Activated CD4-positive, alpha-beta T cell treated with anti-CD3 and anti-CD28 coated beads, Interleukin-2, Interleukin-4, amounts not matched to agents 100 ng/mL and 50 ng/mL, durations not matched to agents 16 hours and 8 hours (primary cell): ENCODE results near the gene CDC25A.
A peak's percentile ranks its signal among the peaks of the same experiment; 100 is the strongest.
"Not testable (repeated sequence)": the region's sequence is repeated elsewhere in the genome, so short reads cannot be mapped to it uniquely, and the experiment has no call there.

Source experiments
- DNase-seq: peaks from one replicate; pipeline ENCODE4 v3.0.0-alpha.2; 2020; ENCODE audit warnings: low spot score

Gene CDC25A

DNA sequence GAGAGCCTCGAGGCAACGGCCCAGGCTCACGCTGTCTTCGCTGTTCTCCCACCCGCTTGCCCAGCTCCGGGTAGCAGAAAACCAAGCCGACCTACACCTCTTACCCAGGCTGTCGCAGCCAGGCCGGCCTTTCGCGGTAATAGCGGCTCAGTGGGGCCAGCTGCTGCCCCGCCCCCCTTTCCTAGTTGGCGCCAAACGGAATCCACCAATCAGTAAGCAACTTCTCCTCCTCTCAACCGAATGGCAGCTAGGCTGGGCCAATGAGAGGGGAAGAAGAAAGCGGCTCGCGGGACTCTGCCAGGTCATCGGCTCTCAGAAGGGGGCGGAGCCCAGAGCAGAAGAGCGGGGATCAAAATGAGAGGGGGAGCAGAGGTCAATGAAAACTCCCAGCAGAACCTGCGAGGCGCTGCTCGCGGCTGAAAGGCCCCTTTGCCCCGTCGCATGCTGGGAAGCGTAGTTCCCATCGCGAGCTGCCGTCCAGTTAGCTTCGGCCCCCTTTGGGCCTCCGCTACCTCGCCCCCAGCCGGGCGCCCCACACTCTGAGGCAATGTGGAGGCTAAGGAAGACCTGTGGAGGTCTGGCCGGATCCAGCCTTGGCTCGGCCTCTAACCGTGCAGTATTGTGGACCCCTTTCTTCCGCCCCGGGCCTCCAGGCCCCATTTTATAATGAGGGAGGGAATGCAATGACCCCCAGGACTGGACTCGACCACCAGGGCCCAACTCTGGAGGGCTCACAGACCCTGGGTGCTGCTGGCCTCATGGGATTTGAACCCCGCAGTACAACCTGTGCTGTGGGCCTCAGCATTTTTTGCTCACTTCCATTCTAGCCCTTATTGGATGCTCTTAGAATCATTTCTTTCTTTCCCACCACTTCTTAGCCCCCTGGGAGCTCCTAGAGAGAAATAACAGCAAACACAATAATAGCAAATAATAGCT is at the start of gene CDC25A:
Gene CDC25A (minus strand): TSS at position 152 of the 936 bp plus-strand sequence. CDS start 470 bp downstream, outside the sequence.
- peak; percentile 99 for DNase-seq

DNA sequence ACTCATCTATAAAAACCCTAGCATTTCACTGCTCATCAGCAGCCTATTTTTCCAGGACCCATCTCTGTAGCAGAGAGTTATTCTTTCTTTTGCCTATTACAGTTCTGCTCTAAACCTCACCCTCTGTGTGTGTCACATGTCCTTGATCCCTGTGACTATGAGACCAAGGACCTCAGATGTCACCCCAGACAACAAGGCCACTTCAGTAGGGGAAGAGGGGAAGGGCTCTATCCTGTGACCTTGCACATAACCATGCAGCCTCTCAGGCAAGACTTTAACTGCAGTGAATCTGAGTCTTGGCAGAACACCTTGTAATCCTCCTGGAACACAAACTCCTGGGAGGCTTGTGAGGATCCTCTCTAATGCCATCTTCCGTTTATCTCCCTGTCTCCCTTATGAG is 48.3 kb upstream of the CDC25A start:
- no peak for DNase-seq

DNA sequence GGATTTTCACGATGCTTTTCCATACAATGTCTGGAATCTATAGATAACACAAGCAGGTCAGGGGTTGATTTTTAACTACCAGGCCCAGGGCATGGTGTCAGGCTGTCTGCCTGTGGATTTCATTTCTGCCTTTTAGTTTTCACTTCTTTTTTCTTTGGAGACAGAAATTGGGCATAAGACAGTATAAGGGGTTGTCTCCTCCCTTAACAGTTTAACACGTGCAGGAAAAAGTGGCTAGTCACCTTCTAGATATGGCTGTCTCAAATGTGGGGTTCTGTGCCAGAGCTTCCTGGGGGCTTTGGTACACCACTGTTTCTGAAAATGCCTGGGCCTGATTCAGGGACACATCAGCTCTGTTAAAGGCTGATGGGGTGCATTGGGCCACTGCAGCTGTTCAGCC is 45.3 kb upstream of the CDC25A start:
- no peak for DNase-seq

DNA sequence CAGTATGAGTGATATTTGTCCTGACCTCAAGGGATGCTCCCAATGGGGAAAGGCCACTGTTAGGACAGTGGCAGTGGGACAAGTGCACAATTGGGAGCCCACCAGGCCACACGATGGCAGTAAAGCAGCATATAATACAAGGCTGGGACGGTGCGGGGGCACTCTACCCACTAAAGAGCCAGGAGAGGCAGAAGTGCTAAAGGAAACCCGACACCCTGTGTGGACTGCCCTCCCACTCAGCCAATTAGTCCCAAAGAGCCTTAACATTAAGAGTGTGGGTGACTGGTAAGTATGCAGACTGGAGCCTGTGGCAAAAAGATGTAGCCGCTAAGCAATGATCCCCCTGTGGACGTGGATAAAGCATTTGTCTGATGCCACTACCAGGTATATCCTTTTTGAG is 44.5 kb upstream of the CDC25A start:
- DNase-seq, result peak; percentile 54

DNA sequence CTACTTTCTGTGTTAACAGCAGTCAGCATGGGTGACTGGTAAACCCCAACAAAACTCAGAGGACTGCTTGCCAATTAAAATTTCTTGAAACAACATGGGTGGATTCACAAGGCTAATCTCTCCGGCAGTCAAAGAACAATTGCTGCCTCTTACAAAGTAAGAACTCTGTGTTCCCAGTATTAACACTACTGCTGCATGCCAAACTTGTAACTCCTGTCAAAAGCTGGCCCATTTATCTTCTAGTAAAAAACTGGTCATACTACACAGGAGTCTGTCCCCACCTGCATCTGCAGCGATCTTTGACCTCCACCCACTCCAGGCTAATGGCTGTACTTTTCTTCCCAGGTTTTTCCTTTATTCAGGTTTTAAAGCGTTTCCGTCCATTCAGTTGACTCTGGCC is 44.0 kb upstream of the CDC25A start:
- no peak for DNase-seq

DNA sequence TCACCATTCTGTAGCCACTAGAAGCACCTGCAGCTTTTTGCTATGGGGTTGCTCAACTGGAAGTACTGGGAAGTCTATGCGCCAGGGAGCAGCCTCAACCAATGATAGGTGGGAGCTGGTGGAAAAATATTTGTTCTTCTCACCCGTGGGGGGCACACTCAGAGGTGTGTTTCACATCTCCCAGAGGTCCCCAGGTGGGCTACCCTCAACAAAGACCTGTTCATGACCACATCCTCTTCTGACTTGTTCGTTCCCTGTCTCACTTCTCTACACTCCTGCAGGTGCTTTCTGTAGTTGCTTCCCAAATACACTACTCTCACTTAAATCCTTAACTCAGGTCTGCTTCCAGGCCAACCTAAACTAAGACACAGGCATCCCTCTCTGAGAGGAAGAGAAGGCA is 38.7 kb upstream of the CDC25A start:
- DNase-seq, result no peak

DNA sequence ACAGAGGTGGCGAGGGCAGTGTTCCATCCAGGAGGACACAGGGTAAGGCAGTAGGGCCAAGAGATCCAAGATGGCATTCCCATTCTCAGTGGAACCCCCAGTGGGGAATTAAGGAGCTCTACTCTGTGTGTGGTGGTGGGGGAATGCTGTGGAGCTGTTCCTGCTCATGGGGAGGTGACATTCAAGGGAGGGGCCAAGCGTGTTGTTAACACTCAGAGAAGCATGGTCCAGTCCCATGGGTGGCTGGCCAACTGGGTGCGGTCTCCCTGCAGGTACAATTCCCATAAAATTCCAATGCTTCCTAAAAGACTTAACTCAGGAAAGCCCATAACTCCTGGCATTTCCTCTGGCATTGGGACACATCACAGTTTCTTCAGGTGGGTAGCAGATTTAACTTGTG is 37.4 kb upstream of the CDC25A start:
- DNase-seq, result no peak

DNA sequence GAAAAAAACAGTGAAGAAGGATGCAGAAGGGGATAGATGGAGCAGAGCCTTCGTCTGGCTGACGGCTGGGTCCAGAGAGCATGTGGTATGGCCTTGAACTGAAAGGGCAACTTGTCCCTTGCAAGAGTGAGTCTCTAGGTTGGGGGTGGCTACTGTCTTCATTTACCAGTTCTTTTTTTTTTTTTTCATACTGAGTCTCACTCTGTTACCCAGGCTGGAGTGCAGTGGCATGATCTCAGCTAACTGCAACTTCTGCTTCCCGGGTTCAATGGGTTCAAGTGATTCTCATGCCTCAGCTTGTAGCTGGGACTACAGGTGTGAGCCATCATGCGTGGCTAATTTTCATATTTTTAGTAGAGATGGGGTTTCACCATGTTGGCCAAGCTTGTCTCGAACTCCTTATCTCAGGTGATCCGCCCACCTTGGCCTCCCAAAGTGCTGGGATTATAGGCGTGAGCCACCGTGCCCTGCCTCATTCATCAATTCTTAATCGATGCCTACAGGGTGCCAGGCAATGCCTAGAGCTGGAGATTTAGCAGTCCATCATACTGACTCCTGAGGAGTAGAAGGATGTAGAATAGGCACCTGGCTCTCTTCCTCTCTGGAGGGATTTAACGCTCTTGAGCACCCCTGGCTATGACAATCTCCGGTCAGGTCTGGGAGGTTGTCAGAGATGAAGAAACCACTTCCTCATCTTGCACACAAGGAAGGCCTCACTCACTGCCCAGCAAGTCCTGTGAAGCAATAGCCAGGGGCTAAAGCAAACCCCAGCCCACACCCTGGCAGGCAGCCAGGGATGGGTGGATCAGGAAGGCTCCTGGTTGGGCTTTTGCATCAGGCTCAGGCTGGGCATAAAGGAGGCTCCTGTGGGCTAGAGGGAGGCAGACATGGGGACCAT is 34.6 kb upstream of the CDC25A start, which contains the start of gene CAMP:
Gene CAMP (plus strand): TSS at position 880 of the 898 bp plus-strand sequence. CDS start 17 bp downstream, at position 897.
- DNase-seq, result no peak

DNA sequence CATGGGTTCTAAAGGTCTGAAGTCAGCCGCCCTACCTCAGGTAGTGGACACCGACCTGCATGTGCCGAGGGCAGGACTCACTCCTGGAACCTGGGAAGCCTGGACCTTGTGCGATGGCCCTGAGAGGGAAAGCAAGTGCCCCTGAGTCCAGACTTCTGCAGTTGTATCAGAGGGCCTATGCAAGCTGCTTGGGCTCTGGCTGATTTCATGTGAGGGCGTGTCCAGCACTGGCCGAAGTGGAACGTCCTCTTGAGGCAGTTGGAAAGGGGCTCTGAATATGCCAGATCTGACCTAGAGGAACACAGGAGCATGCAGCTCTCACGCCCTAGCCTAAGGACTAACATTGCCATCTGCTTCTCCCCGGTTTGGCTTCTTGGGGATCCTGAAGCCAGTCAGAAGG is 32.5 kb upstream of the CDC25A start:
- no peak for DNase-seq

DNA sequence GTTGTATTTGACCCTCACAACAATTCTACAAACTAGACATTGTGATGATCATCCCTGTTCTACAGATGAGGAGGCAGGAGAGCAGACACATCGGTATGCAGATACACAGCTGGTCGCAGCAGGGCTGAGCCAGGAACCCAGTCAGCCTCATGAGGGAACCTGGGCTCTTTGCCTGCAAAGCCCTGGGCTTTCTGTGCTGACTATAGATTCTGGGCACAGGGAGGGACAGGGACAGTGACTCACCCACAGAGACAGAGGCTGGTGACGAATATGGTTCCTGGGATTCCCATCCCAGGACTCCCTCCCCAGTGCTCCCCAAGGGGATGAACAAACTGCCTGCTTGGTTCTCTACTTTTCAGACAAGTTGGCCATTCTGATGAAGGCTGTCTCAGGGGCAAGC is 31.3 kb upstream of the CDC25A start:
- no peak for DNase-seq

DNA sequence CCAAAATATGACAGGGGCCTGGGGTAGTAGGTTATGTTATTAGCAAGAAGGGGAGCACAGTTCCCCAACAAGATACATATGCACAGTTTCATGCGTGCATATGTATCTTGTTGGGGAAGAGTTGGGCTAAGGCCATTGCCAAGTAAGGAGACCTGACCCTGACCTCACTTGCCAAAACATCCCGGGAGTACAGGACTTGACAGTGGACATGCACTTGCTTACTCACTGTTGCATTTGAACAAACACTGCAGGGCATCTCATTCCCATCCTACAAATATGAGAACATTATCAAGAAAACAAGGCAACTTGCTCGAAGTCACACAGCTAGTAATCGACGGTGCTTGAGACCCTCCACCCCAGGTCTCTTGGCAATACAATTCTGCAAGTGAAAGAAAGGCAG is 30.3 kb upstream of the CDC25A start:
- DNase-seq, result no peak

DNA sequence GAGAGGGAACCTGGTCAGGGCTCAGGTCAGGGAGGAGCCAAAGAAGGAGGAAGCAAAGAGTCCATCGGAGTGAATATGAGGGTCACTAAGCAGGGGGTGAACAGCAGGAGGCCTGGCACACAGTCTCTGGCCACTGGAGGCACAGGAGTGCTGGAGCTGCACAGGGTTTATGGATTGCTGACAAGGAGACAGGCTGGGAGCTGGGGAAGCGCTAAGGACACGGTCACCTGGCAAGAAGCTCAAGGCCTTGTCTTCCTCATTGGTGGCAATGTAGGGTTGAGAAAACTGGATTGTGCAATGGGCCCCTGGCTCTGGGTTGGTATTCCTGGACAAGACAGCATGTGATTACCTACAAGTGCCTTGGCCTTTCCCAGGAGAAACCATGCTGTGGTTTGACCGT is 29.2 kb upstream of the CDC25A start:
- no peak for DNase-seq

DNA sequence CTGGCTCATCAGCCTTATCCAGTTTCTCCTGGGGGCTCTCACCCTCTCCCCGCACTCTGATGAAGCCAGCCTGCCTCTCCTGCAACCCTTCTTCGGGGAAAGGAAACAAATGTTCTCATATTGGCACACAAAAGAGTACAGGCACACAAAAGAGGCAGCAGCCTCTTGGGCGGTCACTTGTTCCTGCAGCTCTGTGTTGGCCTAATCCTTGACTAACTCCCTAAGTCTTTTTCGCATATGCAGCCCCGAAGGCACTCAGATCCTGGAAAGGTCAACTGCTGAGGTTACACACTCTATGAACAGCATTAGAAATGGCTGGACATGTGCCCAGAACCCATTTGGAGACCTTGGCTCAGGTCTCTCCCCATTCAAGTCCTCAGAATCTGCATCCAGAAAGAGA is 27.7 kb upstream of the CDC25A start:
- no peak for DNase-seq

DNA sequence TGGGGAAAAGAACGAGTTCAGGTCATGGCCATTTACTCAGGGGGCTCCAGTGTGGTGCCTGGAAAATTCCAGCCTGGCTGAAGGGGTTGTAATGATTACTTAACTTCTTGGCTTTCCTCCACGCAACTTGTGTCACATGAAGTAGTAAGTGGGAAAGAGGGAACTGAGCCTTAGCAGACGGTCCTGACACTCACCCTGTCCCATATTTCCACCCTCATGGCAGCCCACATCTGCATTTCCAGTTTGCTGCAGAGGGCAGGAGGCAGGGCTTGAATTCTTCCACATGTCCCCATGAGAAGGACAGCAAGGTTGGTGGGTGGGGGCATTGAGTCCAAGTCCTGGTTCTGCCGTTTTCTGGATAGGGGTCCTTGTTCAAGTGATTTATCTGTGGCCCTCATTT is 27.2 kb upstream of the CDC25A start:
- DNase-seq, result no peak

DNA sequence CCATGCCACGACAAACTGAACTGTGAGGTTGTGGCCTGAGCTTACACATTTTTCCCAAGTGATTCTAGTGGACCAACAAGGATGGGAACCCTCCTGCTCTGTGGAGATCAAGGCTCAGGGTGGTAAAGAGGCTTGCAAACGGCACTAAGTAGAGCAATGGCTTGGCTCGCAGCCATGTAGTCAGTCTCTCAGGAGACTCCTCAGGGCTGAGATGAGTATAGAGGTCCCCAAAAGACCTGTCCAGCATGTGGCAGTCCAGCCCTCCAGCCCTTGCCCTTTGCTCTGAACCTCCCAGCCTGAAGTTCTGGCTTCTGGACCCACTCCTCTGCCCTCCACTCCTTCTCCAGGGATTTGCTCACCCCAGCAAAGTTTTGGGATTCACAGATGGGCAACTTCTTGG is 26.8 kb upstream of the CDC25A start:
- no peak for DNase-seq

DNA sequence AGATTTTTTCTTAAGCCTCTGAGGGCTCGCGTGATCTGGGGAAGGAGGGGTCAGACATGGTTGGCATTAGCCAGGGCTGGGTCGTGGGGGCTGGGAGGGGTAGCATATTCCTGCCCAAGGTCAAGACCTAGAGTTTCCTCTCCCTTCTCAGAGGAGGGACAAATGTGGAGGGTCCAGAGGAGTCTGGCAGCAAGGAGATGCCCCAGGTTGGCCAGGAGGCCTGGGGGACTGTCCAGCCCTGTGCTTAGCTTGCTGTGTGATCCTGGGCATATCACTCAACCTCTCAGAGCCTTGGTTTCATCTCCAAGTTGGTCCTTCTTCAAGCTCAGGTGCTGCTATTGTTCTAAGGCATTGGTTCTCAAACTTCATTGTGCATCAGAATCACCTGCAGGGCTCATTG is 26.0 kb upstream of the CDC25A start:
- no peak for DNase-seq

DNA sequence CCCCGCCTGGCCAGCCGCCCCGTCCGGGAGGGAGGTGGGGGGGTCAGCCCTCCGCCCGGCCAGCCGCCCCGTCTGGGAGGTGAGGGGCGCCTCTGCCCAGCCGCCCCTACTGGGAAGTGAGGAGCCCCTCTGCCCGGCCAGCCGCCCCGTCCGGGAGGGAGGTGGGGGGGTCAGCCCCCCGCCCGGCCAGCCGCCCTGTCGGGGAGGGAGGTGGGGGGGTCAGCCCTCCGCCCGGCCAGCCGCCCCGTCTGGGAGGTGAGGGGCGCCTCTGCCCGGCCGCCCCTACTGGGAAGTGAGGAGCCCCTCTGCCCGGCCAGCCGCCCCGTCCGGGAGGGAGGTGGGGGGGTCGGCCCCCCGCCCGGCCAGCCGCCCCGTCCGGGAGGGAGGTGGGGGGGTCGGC is 23.6 kb upstream of the CDC25A start:
- not testable (repeated sequence) for DNase-seq

DNA sequence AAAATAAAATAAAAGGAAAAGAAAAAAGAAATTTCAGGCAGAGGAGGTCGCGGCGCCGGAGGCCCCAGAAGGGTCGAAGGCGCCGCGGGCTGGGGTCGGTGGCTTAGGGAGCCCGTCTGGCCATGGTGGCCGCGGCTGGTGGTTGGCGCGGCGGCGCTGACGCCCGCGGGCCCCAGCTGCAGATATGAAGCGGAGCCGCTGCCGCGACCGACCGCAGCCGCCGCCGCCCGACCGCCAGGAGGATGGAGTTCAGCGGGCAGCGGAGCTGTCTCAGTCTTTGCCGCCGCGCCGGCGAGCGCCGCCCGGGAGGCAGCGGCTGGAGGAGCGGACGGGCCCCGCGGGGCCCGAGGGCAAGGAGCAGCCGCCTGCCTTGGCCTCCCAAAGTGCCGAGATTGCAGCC is 22.3 kb upstream of the CDC25A start:
- not testable (repeated sequence) for DNase-seq

DNA sequence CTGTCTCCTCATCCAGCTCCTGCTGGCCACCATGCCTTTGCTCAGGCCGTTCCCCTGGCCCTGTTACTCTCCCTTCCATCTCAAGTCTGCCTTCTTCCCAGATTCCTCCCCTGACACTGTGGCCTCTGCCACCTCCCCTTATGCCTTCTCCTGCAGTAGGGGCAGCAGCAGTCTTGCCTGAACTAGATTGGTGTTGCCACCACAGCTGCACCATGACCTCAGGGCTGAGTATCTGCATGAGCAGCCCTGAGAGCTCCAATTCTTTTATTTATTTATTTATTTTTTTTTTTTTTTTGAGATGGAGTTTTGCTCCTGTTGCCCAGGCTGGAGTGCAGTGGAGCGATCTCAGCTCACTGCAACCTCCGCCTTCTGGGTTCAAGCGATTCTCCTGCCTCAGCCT is 21.2 kb upstream of the CDC25A start:
- no peak for DNase-seq

DNA sequence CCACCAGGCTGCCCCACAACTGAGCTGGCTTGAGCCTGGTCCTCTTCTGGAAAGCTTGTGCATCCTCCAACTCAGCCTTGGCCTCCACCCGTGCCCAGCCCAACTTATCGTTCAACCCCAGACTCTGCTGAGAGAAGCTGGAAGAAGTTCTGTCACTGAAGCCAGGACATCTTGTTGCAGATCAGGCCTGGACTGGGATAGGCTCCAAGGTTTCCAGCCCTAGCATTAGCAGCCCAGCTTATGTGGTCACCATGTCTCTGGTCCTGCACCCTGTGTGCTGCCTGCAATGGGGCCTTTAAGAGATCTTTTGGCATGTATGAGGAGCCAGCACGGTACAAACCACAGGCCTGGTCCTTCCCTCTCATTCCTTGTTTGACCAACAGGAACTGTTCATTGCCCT is 19.9 kb upstream of the CDC25A start:
- DNase-seq, result no peak

DNA sequence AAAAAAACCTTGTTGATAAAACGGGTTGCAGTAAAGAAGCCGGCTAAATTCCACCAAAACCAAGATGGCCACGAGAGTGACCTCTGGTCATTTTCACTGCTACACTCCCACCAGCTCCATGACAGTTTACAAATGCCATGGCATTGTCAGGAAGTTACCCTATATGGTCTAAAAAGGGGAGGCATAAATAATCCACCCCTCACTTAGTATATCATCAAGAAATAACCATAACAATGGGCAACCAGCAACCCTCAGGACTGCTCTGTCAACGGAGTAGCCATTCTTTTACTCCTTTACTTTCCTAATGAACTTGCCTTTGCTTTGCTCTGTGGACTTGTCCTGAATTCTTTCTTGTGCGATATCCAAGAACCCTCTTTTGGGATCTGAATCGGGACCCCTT is 14.4 kb upstream of the CDC25A start:
- no peak for DNase-seq

DNA sequence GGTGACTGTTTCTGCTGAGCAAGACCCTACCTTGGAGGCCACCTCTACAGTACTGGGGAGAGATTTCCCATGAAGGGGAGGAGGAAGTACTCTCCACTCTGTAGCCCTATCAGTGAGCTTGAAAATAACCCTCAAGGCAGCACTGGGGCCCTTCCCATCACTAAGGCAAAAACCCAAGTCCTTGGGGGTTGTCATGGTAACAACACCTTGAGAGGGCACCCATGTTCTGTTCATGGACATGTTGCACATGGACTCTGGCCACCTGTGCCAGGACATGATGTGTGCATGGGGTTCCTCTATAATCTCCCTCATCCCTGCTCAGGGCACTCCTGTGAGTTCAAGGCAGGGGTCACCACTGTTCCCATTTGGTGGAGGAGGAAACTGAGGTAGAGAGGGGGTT is 10.9 kb upstream of the CDC25A start:
- DNase-seq, result no peak

DNA sequence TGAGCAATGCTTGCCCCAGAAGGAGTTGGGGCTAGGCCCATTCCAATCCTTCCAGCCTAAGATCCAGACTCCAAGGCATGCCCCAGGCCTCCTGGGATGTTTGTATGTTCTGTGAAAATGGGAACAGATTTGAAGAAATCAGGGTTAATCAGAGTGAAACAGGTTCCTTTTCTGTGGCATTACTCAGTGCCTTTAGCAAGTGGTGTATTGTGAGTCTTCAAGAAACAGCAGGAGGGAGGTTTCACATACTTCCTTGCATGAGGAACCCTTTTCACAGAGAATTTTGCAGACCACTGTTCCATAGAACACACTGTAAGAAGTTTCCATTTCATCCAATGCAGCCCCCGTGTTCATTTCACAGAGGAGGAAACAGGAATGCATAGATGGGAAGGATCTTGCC is 8.4 kb upstream of the CDC25A start:
- no peak for DNase-seq
